ENCODE data around the gene ZNF337.

Gene ZNF337

GRCh38 chr20:25624500-25624939 is 72.1 kb downstream of the ZNF337 start:
- DNase-seq = no peak
